D721Med (cell line): ENCODE results near the gene NDRG2.

Experiments
- DNase-seq: peaks from one replicate; pipeline ENCODE4 v3.0.0; 2011; ENCODE audit warnings: low spot score; ENCODE audit not compliant: insufficient read length
- FAIRE-seq: peaks from 2 replicates; lab custom pipeline; 2011; peaks lifted over from hg19 to GRCh38; lab: Jason Lieb, UNC
- TF ChIP-seq, protein P1 (sequence below): IDR thresholded peaks from 2 replicates; pipeline ENCODE4 v1.5.1; 2012; ENCODE audit warnings: mild to moderate bottlenecking, control low read depth; ENCODE audit not compliant: insufficient read depth; ENCODE audit errors: missing control alignments

The NDRG2 gene

DNA sequence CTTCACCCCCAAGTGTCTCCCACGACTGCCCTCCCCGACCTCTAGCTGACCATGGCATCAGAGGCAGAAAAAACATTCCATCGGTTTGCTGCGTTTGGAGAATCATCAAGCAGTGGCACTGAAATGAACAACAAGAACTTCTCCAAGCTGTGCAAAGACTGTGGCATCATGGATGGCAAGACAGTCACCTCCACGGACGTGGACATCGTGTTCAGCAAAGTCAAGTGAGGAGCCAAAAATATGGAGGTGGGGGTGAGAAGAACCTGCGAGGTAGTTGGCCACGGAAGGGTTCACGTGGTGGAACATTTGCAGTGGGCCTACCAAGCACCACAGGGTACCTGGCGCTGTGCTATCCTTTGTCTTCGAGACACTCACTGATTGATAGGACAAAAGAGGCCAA lies 5.7 kb upstream of the NDRG2 start:
- FAIRE-seq: no peak
- TF ChIP-seq, protein P1, sequence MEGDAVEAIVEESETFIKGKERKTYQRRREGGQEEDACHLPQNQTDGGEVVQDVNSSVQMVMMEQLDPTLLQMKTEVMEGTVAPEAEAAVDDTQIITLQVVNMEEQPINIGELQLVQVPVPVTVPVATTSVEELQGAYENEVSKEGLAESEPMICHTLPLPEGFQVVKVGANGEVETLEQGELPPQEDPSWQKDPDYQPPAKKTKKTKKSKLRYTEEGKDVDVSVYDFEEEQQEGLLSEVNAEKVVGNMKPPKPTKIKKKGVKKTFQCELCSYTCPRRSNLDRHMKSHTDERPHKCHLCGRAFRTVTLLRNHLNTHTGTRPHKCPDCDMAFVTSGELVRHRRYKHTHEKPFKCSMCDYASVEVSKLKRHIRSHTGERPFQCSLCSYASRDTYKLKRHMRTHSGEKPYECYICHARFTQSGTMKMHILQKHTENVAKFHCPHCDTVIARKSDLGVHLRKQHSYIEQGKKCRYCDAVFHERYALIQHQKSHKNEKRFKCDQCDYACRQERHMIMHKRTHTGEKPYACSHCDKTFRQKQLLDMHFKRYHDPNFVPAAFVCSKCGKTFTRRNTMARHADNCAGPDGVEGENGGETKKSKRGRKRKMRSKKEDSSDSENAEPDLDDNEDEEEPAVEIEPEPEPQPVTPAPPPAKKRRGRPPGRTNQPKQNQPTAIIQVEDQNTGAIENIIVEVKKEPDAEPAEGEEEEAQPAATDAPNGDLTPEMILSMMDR: no peak
- DNase-seq: no peak

DNA sequence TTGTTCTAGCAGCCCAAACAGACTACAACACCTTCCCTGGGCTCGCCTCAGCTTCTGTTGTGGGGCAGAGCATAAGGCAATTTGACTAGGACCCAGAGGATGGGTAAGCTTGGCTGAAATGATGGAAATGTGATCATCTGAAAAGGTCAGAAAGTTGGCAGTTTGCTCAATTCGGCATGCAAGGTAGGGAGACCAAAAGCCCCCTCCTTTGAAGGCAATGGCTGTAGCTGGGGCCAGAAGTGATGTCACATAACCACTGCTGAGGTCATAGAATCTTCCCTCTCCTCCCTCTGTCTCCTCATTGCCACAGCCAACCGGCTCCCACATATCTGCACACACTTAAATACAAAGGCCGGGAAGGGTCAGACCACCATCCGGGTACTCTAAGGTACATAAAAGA lies 5.1 kb upstream of the NDRG2 start, which contains the start of gene TPPP2:
TSS of gene TPPP2 (plus strand) at position 301 of the 400 bp plus-strand sequence. CDS start 365 bp downstream, outside the sequence.
- no peak for FAIRE-seq
- TF ChIP-seq, protein P1: no peak
- DNase-seq: no peak

DNA sequence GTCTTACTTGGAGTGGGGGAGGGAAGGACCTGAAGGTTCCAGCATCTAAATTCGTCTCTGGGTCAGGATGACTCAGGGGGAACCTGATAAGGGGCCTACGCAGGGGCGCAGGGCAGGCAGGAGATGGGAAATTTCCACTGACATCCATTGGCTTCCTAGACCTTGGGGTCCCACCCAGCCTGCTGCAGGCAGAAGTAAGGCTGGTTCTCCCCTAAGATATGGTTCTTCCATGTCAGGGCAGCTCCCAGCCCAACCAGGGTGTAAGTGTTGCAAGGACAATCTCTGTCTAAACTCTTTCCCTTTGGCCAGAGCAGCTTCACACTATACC lies 2.1 kb upstream of the NDRG2 start:
- TF ChIP-seq, protein P1: no peak
- FAIRE-seq (no peak), DNase-seq (no peak)

DNA sequence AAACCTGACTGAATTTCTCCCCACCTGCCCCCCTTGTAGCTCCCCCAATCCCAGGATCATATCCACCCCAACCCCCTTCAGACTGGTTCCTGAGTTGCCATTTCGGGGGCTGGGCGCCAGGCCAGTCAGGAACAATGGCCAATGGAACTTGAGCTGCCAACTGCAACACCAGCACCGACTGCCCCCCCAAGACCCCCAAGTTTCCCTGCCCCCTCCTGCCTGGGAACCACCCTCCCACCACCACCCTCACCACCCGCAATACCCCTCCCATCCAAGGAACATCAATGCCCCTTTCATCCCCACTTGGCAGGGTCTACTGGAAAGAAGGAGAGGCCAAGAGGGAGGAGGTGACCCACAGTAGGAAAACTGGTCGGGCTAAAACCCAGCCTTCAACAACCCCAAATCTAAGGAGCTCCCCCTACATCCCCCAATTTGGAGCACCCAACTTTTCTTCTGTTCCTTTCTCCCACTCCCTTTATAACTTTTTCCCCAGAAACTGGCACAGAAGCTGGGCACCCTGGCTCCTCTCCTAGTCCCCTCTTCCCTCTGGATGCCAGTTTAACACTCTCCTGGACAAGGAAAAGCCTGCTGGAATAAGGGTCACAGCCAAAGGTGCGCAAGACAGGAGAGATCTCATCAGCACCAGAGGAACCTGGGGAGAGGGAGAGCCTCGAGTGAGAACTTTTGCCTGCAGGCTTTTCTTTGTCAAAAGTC lies 1.6 kb upstream of the NDRG2 start:
- DNase-seq (no peak), FAIRE-seq (no peak)
- TF ChIP-seq, protein P1: no peak

DNA sequence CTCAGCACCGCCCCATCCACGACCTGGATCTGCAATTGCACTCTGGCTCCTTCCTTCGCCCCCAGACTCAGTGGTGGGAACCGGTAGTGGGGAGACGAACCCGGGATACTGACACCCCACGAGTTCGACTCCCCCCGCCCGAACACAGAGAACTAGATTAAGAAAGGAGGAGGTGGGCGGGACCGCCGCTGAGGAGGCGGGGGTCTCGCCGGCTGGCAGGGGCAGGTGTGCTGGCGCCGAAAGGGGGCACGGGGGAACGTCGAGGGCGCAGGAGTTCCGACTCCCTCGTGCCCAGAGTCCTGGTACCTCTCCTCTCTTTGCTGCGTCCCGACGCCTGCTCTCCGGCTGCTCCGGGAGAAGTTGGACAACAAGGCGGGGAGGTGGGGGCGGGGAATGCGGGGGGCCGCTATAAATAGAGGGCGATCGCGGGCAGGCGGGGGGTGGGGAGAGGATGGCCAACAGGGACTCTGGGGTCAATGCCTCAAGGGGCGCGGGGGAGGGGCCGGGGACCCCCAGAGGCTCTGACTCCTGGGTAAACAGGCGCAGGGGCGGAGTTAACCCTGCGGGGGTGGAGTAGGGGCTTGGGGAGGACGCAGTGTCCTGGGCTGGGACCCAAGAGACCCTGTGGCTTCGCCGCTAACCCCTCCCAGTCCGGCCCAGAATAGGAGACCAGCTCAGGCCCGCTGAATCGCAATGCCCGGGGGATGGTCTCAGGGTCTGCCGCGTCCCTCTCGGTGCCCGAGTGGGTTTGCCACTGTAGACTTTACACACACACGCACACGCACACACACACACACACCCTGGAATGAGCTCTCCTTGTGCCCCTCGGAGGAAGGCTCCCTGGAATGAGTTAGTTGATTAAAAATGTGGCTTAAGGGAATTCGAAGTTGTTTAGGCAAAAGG lies 761 bp upstream of the NDRG2 start:
- DNase-seq: no peak
- FAIRE-seq: no peak
- TF ChIP-seq, protein P1: no peak

DNA sequence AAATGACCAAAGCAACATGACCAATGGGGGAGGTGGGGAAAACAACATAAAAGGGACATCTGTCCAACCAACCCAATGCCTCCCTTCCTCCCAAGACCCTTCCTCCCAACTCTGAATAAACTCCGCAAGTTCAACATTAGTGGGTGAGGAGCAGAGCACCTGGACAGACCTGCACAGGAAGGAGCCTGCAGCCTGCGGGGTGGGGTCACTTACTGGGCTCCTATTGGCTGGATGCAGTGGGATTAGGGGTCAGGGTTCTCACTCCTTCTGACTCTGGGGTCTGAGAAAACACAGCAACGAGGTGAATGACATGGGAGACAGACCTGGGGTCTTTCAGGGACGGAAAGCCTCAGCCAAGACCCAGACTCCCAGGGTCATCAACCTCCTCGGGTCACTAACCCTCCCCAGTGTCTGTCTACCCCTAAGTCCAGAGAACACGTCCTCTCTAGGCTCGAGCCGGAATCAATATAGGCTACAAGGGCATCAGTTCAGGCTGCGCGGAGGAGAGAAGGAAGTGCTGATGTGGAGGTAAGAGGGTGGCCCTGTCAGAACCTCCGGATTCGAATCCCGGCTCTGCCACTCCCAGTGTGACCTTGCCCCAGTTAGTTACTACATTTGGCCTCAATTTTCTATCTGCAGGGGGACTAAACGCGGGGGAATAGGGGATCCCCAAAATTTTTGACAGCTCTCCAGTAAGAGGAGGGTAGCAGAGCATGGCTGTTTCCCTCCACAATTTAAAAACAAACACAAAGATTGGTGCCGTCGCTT lies 860 bp downstream of the NDRG2 start:
- DNase-seq (no peak), FAIRE-seq (no peak)
- TF ChIP-seq, protein P1: no peak
